Psoas muscle (tissue), 8 donors: ENCODE measurements around the gene CMC4. TPM values are rescaled to one million over a fixed set of nuclear protein-coding genes. Genes with fewer than 3 reads are reported as not detected.

Experiments used
- ATAC-seq, 4 donors: fragments of 200-7000 bp; cut with Tn5 transposase; one replicate each; pipeline ENCODE4 v1.9.1; 2020; ENCODE audit warnings: moderate library complexity in 3 of 4, mild to moderate bottlenecking in 2 of 4
- DNase-seq, 2 donors: peaks; one replicate each; pipeline ENCODE4 v3.0.0-alpha.2; 2020
- H3K27ac ChIP-seq: fragments of 200-600 bp; one replicate; pipeline ENCODE4 v1.8.0; 2022
- H3K27me3 ChIP-seq, 3 donors: fragments of 200-600 bp in 1 of 3; one replicate each; pipeline versions ENCODE4 v1.6.1 to v1.8.0; 2013 to 2022; ENCODE audit warnings: low read length in 2 of 3, mild to moderate bottlenecking in 2 of 3, moderate library complexity in 1 of 3; ENCODE audit not compliant: insufficient read depth in 3 of 3
- H3K36me3 ChIP-seq, 2 donors: fragments of 200-600 bp in 1 of 2; one replicate each; pipeline versions ENCODE4 v1.6.1 to v1.8.0; 2013 to 2022; ENCODE audit warnings: low read depth in 1 of 2, mild to moderate bottlenecking in 1 of 2, moderate library complexity in 1 of 2; ENCODE audit not compliant: insufficient read depth in 1 of 2
- H3K4me1 ChIP-seq: fragments of 200-600 bp; one replicate; pipeline ENCODE4 v1.8.0; 2022
- H3K4me3 ChIP-seq: fragments of 200-600 bp; one replicate; pipeline ENCODE4 v1.8.0; 2022; ENCODE audit warnings: mild to moderate bottlenecking
- H3K9me3 ChIP-seq: fragments of 200-600 bp; one replicate; pipeline ENCODE4 v1.8.0; 2022
- WGBS, 3 donors: extraction: QIAGEN DNeasy Blood & Tissue Kit; methylation state at CpG; one replicate each; pipeline versions ENCODE4 v1.1.6 to v1.1.7; 2013; 5-methylcytosine and 5-hydroxymethylcytosine counted together
- intact Hi-C, 2 donors: fragments of 100-400 bp; cut with DNase I; formaldehyde crosslinking; loops; one replicate each; pipeline versions ENCODE4 v1.11.0 to v1.14.2; 2022
- polyA plus RNA-seq, 3 donors: library from polyadenylated mRNA; stranded (reverse); fragments of 200-250 nt; gene quantifications; one replicate each; pipeline ENCODE4 v1.2.3, GENCODE V29; 2013
- total RNA-seq, 4 donors: library from RNA; stranded (reverse); fragmentation: NEBNext Ultra II Directional in 2 of 4; extraction: Animal tissue kit (Norgen Biotek cat#: 25700) in 2 of 4; gene quantifications; one replicate each; pipeline versions ENCODE4 v1.2.1 to v1.2.4, GENCODE V29; 2021 to 2023
- TF ChIP-seq, protein P1 (sequence below): fragments of 200-600 bp; IDR thresholded peaks from one replicate; pipeline ENCODE4 v1.8.0; 2022; ENCODE audit warnings: antibody characterized with exemption
- donor health status: healthy with polysubstance abuse.
- donor health status: DM: no; HTN: no; CAD: no; lungs with moderate emphysema.
- donor health status: Bipolar disorder and iron deficiency.
- donor health status: healthy.
- donor health status: DM: yes; HTN: yes; CAD: no.
- donor health status: DM: no; HTN: no; CAD: no.
- donor health status: DM: no; HTN: no; CAD: no.
- donor health status: DM: yes; HTN: yes; CAD: no.

Gene CMC4
- total and polyA plus RNA-seq, 7 donors, result 6.2 to 23.9 (median 12.5) TPM

- H3K4me1 ChIP-seq, result peaks cover 9% of the 10 kb centered on the region
- WGBS, 3 donors, result 56 to 86% (median 82%) methylated on average over 3 of the region's 3 CpGs
- intact Hi-C loops, result loop anchor here in 1 of 2 donors (10.0 kb wide), 1 partner anchor 69 kb away; no protein-coding TSS in a partner anchor
- no peak overlapping the region for H3K27ac ChIP-seq
- DNase-seq (no peak), ATAC-seq (no peak)
- TF ChIP-seq, protein P1, sequence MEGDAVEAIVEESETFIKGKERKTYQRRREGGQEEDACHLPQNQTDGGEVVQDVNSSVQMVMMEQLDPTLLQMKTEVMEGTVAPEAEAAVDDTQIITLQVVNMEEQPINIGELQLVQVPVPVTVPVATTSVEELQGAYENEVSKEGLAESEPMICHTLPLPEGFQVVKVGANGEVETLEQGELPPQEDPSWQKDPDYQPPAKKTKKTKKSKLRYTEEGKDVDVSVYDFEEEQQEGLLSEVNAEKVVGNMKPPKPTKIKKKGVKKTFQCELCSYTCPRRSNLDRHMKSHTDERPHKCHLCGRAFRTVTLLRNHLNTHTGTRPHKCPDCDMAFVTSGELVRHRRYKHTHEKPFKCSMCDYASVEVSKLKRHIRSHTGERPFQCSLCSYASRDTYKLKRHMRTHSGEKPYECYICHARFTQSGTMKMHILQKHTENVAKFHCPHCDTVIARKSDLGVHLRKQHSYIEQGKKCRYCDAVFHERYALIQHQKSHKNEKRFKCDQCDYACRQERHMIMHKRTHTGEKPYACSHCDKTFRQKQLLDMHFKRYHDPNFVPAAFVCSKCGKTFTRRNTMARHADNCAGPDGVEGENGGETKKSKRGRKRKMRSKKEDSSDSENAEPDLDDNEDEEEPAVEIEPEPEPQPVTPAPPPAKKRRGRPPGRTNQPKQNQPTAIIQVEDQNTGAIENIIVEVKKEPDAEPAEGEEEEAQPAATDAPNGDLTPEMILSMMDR, result no peak
- H3K9me3 ChIP-seq, result no peaks in the 10 kb centered on the region
- no peaks in the 10 kb centered on the region for H3K27me3 ChIP-seq
- H3K36me3 ChIP-seq, result peaks cover 0 to 32% of the 10 kb centered on the region in 2 donors
- no peak overlapping the region for H3K4me3 ChIP-seq
Measured at GRCh38 chrX:155053656-155054055, 17.3 kb downstream of the CMC4 start.

DNA sequence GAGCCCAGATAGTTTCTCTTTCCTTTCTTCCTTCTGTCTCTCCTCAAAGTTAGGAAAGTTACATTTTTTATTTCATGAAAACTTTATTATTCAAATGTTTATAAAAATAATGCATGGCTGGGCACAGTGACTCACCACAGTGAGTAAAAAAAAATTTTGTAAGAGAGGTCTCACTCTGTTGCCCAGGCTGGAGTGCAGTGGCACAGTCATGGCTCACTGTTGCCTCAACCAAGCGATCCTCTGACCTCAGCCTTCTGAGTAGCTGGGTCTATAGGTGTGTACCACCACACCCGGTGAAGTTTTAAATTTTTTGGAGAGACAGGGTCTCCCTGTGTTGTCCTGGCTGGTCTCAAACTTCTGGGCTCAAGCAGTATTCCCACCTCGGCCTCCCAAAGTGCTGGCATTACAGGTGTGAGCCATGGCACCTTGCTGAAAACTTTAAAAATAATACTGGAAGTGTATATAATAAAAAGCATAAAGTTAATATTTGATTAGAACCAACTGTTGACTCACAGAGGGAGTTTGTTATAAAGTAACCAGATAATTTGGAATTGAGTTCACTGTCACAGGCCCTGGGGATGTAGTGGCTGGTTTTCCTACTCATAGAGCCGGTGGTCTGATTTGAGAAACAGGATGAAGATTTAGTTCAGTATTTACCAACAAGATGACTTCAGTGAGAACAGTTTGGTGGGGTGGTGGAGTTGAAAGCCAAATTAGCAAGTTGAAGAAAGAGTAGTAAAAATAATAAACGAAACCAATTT lies 18.0 kb downstream of the CMC4 start:
- no peak for DNase-seq
- Histone ChIP-seq H3K4me1 (peaks cover 16% of the 10 kb centered on the region), H3K4me3 (no peak overlapping the region), H3K9me3 (no peaks in the 10 kb centered on the region), H3K27ac (peak overlapping the region; percentile 30), H3K36me3 (peaks cover 0 to 32% of the 10 kb centered on the region in 2 donors), H3K27me3 (no peaks in the 10 kb centered on the region)
- TF ChIP-seq, protein P1, result no peak
- no peak for ATAC-seq
- 76 to 91% (median 90%) methylated on average over 5 of the region's 5 CpGs for WGBS, 3 donors
- intact Hi-C loops, result loop anchor here in 1 of 2 donors (10.0 kb wide), 1 partner anchor 68 kb away; no protein-coding TSS in a partner anchor

- Histone ChIP-seq H3K9me3 (no peaks in the 10 kb centered on the region), H3K4me3 (no peak overlapping the region), H3K4me1 (peaks cover 22% of the 10 kb centered on the region), H3K27me3 (no peaks in the 10 kb centered on the region), H3K27ac (peak overlapping the region; percentile 81), H3K36me3 (peaks cover 0 to 22% of the 10 kb centered on the region in 2 donors)
- TF ChIP-seq, protein P1, result peak; percentile 57
- WGBS, 3 donors, result 37 to 59% (median 40%) methylated on average over 7 to 9 of the region's 9 CpGs
- peak in 2 of 4 donors; percentile 49 for ATAC-seq
- peak; percentile 19 to 49 for DNase-seq
- intact Hi-C loops, result no loop called here
Measured at GRCh38 chrX:155048977-155049619, 21.8 kb downstream of the CMC4 start.

- intact Hi-C loops, result no loop called here
Measured at GRCh38 chrX:155046811-155047528, 24.0 kb downstream of the CMC4 start.

More at GRCh38 chrX:155046811-155047528, 24.0 kb downstream of the CMC4 start:
- Histone ChIP-seq H3K4me1 (peaks cover 22% of the 10 kb centered on the region), H3K4me3 (peak overlapping the region; percentile 31), H3K27ac (peak overlapping the region; percentile 81), H3K9me3 (no peaks in the 10 kb centered on the region), H3K27me3 (no peaks in the 10 kb centered on the region), H3K36me3 (peaks cover 0 to 6% of the 10 kb centered on the region in 2 donors)
- 46 to 63% (median 47%) methylated on average over 5 of the region's 5 CpGs for WGBS, 3 donors
- ATAC-seq (peak; percentile 68 to 82 (median 70)), DNase-seq (no peak)
- TF ChIP-seq, protein P1, result no peak
